PFSK-1 (cell line): ENCODE data around the gene SF3A1.
A peak's percentile ranks its signal among the peaks of the same experiment; 100 is the strongest.

Experiments used
- FOXP2 ChIP-seq: optimal IDR thresholded peaks from 2 replicates; pipeline ENCODE3; 2011; ENCODE audit warnings: borderline replicate concordance, control low read depth, inconsistent platforms; ENCODE audit not compliant: insufficient read depth; ENCODE audit errors: extremely low read length, extremely low read depth
- POLR2AphosphoS5 ChIP-seq: IDR thresholded peaks from 2 replicates; pipeline ENCODE4 v1.6.1; 2012; ENCODE audit warnings: low read depth, mild to moderate bottlenecking, control low read depth, low read length, moderate library complexity
- REST ChIP-seq, 2 experiments: IDR thresholded peaks; 2 replicates each; pipeline versions ENCODE4 v1.6.1 to v1.8.0; 2011 to 2012; ENCODE audit warnings: low read depth in 2 of 2, low read length in 2 of 2, control low read depth in 1 of 2, inconsistent platforms in 1 of 2, mild to moderate bottlenecking in 1 of 2, moderate library complexity in 1 of 2; ENCODE audit not compliant: insufficient read depth in 1 of 2
- SIN3A ChIP-seq: IDR thresholded peaks from 2 replicates; pipeline ENCODE4 v1.6.1; 2012; ENCODE audit warnings: mild to moderate bottlenecking, low read length, moderate library complexity, borderline replicate concordance; ENCODE audit not compliant: insufficient read depth
- TAF1 ChIP-seq: IDR thresholded peaks from 2 replicates; pipeline ENCODE4 v1.6.1; 2012; ENCODE audit warnings: low read length, control low read depth, borderline replicate concordance; ENCODE audit not compliant: insufficient read depth

DNA sequence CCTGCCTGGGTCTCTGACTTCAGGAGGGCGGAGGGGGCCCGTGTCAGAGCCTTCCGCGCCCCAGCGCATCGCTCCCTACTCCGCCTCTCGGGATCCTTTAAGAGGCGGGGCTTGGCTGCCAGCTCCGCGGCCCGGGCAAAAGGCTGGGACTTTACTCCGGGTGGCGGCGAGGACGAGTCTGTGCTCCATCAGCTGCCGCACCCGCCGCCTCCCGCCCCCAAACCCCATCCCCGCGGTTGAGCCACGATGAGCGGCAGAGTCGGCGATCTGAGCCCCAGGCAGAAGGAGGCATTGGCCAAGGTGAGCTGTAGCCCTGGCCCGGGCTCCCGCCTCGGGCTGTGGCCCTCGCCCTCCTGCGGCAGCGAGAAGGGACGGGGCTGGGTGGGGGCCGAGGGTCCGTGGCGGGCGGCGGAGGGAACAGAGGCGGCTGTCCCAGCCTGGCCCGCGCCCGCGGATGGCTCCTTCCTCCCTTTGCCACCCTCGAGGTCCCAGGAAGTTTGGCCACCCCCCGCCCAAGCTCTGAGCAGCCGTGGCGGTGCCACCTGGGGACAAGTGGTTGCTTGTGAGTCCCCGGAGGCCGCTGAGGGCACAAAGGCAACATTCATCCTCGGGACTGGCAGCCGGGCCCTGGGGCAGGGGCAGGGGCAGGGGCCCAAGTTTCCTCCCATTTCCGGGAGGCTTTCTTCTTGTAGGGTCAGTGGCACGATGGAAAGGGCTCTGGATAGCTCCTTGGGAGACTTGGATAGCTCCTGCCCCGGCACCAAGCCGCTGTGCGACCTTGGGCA lies 40.4 kb upstream of the SF3A1 start, which contains the start of gene SEC14L2:
- TF ChIP-seq REST (IDR thresholded peaks at IDR 0.05; ENCODE audit: insufficient read depth in 1 of 2, low read depth in 2 of 2, low read length in 2 of 2), result no peak
- TF ChIP-seq POLR2AphosphoS5, result peak; percentile 42; the same call in 1 of the 2 replicates
- TF ChIP-seq TAF1, result no peak
- TF ChIP-seq FOXP2, result no peak
- no peak for TF ChIP-seq SIN3A
